C4-2B (cell line): Measurements from ENCODE around the gene FAM193A.
"Not testable (repeated sequence)": the region's sequence is repeated elsewhere in the genome, so short reads cannot be mapped to it uniquely, and the experiment has no call there.

Source experiments
- H3K27ac ChIP-seq: fragments of 450-650 bp; 2 replicates; pipeline ENCODE4 v1.5.1; 2017
- ZFX ChIP-seq: fragments of 450-650 bp; IDR thresholded peaks from 2 replicates; pipeline ENCODE4 v1.6.1; 2017
- TF ChIP-seq, protein P1 (sequence below): fragments of 450-650 bp; conservative IDR thresholded peaks from 2 replicates; pipeline ENCODE4 v1.5.1; 2017; ENCODE audit warnings: mild to moderate bottlenecking

The FAM193A gene

DNA sequence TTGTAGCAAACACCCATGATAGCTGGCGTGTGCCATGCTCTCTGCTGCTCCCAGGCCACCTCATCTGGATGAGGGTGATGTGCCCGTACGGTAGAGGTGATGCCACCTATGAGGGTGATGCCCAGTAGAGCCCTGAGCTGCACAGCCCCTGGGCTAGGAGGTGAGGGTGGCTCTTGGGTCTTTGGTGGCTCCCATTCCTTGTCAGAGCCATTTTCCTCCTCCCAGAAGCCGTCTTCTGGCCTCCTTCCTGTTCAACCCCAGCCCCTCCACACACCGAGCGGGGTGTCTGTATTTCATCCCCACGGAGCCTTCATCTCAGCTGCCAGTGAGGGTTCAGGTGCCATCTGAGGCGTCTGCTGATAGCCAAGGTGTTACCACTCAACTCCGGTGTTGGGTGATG, 231.7 kb downstream of the FAM193A start:
- TF ChIP-seq, protein P1, sequence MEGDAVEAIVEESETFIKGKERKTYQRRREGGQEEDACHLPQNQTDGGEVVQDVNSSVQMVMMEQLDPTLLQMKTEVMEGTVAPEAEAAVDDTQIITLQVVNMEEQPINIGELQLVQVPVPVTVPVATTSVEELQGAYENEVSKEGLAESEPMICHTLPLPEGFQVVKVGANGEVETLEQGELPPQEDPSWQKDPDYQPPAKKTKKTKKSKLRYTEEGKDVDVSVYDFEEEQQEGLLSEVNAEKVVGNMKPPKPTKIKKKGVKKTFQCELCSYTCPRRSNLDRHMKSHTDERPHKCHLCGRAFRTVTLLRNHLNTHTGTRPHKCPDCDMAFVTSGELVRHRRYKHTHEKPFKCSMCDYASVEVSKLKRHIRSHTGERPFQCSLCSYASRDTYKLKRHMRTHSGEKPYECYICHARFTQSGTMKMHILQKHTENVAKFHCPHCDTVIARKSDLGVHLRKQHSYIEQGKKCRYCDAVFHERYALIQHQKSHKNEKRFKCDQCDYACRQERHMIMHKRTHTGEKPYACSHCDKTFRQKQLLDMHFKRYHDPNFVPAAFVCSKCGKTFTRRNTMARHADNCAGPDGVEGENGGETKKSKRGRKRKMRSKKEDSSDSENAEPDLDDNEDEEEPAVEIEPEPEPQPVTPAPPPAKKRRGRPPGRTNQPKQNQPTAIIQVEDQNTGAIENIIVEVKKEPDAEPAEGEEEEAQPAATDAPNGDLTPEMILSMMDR: no peak
- TF ChIP-seq ZFX: no peak
- H3K27ac ChIP-seq: no peak overlapping the region

DNA sequence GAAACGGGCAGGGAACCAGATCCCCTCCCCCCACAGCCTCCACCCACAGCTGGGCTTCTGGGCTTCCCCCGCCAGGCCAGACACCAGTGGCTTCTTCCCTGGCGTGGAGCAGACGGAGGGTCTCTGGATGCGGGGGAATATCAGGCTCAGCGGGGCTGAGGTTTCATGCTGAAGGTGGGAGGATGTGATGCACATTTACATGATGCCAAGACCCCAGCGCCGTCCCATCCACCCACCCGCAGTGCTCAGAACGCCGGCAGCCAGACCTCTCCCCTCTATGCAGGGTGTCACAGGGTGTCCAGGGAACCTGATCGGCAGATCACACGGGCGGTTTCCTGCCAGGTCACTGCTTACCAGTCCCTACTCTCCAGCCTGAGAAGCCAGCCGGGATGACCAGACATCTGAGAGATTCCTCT, 232.5 kb downstream of the FAM193A start:
- no peak overlapping the region for H3K27ac ChIP-seq
- no peak for TF ChIP-seq ZFX
- TF ChIP-seq, protein P1: no peak

DNA sequence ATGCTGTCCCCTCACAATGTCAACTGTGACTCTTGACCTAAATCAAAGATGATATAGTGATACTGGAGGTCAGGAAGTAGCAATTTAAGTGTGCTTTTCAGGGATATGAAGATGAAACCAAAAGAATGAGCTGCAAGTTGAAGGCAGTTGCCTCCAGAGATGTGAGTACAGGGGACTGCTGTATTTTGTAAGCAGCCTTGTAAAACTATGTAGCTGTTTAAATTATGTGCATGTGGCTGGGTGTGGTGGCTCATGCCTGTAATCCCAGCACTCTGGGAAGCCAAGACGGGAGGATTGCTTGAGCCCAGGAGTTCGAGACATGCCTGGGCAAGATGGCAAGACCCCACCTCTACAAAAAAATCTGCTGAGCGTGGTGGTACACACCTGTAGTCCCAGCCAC, 234.8 kb downstream of the FAM193A start:
- no peak for TF ChIP-seq ZFX
- TF ChIP-seq, protein P1: no peak
- H3K27ac ChIP-seq: no peak overlapping the region

DNA sequence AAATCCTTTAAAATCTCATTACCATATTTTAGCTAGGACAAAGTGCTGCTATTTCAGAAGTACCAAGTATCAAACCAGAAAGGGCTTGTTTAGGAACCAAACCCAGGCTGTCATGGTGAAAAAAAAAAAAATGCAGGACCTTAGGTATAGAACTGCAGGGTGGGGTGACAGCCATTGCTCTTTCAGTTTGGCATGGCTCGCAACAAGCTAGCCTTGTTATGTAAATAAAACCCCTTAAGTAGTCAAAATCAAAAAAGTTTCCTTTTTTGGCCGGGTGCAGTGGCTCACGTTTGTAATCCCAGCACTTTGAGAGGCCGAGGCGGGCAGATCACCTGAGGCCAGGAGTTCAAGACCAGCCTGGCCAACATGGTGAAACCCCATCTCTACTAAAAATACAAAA, 244.2 kb downstream of the FAM193A start:
- H3K27ac ChIP-seq: not testable (repeated sequence)

DNA sequence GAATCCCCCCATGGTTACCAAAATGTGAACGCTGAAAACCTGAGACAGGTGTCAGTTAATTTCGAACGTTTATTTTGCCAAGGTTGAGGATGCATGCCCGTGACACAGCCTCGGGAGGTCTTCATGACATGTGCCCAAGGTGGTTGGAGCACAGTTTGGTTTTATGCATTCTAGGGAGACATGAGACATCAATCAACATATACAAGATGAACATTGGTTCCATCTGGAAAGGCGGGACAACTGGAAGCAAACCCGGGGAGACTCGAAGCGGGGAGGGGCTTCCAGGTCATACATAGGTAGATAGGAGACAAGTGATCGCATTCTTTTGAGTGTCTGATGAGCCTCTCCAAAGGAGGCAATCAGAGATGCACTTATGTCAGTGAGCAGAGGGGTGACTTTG, 245.5 kb downstream of the FAM193A start:
- TF ChIP-seq ZFX: no peak
- TF ChIP-seq, protein P1: no peak
- no peak overlapping the region for H3K27ac ChIP-seq
